ENCODE data around the gene SLC22A16. TPM values are rescaled to one million over a fixed set of nuclear protein-coding genes. Genes with fewer than 3 reads are reported as not detected.

Gene SLC22A16, protein sequence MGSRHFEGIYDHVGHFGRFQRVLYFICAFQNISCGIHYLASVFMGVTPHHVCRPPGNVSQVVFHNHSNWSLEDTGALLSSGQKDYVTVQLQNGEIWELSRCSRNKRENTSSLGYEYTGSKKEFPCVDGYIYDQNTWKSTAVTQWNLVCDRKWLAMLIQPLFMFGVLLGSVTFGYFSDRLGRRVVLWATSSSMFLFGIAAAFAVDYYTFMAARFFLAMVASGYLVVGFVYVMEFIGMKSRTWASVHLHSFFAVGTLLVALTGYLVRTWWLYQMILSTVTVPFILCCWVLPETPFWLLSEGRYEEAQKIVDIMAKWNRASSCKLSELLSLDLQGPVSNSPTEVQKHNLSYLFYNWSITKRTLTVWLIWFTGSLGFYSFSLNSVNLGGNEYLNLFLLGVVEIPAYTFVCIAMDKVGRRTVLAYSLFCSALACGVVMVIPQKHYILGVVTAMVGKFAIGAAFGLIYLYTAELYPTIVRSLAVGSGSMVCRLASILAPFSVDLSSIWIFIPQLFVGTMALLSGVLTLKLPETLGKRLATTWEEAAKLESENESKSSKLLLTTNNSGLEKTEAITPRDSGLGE
- not detected in 2 replicates for total RNA-seq (2014; rRNA removed; shearing (Covaris generic))
- polyA plus RNA-seq (2016; fragmentation: Nextera tagmentation; extraction: Ambion mirVana), result not detected in 2 replicates

DNA sequence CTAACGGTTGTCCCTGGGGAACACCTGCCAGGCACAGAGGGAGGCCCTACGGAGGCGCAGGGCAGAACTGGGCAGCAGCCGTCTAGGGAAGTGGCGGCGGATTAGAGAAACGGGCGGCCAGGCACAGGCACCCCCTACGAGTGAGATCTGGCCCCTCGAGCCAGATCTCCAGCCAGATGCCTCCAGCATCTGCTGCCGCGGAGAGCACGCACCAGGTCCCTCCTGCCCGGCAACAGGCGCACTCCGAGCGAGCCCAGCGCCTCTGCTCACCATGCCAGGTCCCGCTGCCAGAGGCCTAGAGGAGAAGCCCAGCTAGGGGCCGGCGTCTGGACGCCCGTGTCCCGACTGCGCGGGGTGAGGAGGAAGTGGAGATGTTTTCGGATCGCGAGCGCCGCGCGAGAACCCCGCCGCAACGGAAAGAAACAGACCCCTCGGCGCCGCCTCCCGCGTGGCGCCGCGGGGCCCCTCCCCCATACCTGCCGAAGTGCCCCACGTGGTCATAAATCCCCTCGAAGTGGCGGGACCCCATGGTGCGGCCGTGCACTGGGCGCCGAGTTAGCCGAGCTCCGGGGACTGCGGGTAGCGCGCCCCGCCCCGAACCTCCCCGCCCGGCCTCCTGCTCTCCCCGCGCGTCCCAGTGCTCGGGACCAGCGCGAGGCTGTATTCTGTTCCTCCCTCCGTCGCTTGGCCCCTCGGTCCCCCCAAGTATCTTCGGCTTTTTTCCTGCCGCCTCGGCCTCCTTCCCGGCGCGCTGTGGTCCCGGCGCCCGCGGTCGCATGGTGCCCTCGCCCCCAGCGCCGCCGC is at the start of gene SLC22A16:
Gene SLC22A16 (minus strand): TSS at position 568 of the 804 bp plus-strand sequence. CDS start 39 bp downstream, at position 529.
- H2AFZ ChIP-seq, result 0 out of 2 replicates have a peak within 1 kb of the TSS, but pooled peaks have one; percentile 43
- H3K36me3 ChIP-seq (ENCODE audit: low read depth), result no peaks in the 10 kb centered on the region
- in situ Hi-C loops (cut with MboI), result no loop called here
- no peaks in the 10 kb centered on the region for H3K4me1 ChIP-seq (ENCODE audit: insufficient read depth)
- no peaks in the 10 kb centered on the region for H3F3A ChIP-seq (ENCODE audit: insufficient read depth)
- H3K4me2 ChIP-seq (ENCODE audit: unreplicated experiment), result peak within 1 kb of the TSS; percentile 38
- H3K27me3 ChIP-seq (replicated peaks; ENCODE audit: insufficient read depth), result peaks cover 31% of the 10 kb centered on the region
- no peaks in the 10 kb centered on the region for H4K20me1 ChIP-seq (ENCODE audit: insufficient read depth)
- H3K9me3 ChIP-seq (ENCODE audit: low read depth), result peaks cover 3% of the 10 kb centered on the region
- no peak within 1 kb of the TSS for H3K27ac ChIP-seq
- H3K9me2 ChIP-seq (ENCODE audit: insufficient read depth), result no peaks in the 10 kb centered on the region
- TF ChIP-seq EZH2 (IDR thresholded peaks at IDR 0.05; ENCODE audit: insufficient read depth, poor library complexity, severe bottlenecking), result peak; percentile 42
- no peak for TF ChIP-seq EZH2phosphoT487 (IDR thresholded peaks at IDR 0.05; ENCODE audit: insufficient read depth, low read depth)
- DNase-seq, result peak; percentile 51
- H3K79me2 ChIP-seq (ENCODE audit: insufficient read depth), result no peaks in the 10 kb centered on the region
- H3K4me3 ChIP-seq, result peak within 1 kb of the TSS; percentile 50
- WGBS, 2 experiments (ENCODE audit: low coverage in 1 of 2, low lambda C conversion rate in 2 of 2, missing lambda C conversion rate in 2 of 2), result 5% methylated on average over 39 to 63 of the region's 85 CpGs
- H3K9ac ChIP-seq, result no peak within 1 kb of the TSS

- no peaks in the 10 kb centered on the region for H4K20me1 ChIP-seq (ENCODE audit: insufficient read depth)
- TF ChIP-seq EZH2 (IDR thresholded peaks at IDR 0.05; ENCODE audit: insufficient read depth, poor library complexity, severe bottlenecking) (no peak), EZH2phosphoT487 (IDR thresholded peaks at IDR 0.05; ENCODE audit: insufficient read depth, low read depth) (no peak)
- 91 to 97% methylated on average over 4 of the region's 4 CpGs for WGBS, 2 experiments (ENCODE audit: low coverage in 1 of 2, low lambda C conversion rate in 2 of 2, missing lambda C conversion rate in 2 of 2)
- no peak for DNase-seq
- peaks cover 25% of the 10 kb centered on the region for H3K4me1 ChIP-seq (ENCODE audit: insufficient read depth)
- no peak overlapping the region for H3K4me2 ChIP-seq (ENCODE audit: unreplicated experiment)
- H3K9me2 ChIP-seq (ENCODE audit: insufficient read depth), result no peaks in the 10 kb centered on the region
- H3K79me2 ChIP-seq (ENCODE audit: insufficient read depth), result no peaks in the 10 kb centered on the region
- no peak overlapping the region for H3K9ac ChIP-seq
- H3K4me3 ChIP-seq, result no peak overlapping the region
- H2AFZ ChIP-seq, result no peak overlapping the region
- no peaks in the 10 kb centered on the region for H3K36me3 ChIP-seq (ENCODE audit: low read depth)
- H3K27ac ChIP-seq, result no peak overlapping the region
- in situ Hi-C loops (cut with MboI), result loop anchor here (25.0 kb wide), 1 partner anchor 437 kb away; the partner anchor contains the start of gene GTF3C6
- H3F3A ChIP-seq (ENCODE audit: insufficient read depth), result peaks cover 27% of the 10 kb centered on the region
- H3K27me3 ChIP-seq (replicated peaks; ENCODE audit: insufficient read depth), result peaks cover 6% of the 10 kb centered on the region
- no peaks in the 10 kb centered on the region for H3K9me3 ChIP-seq (ENCODE audit: low read depth)
Measured at GRCh38 chr6:110525001-110525400, 48.6 kb upstream of the SLC22A16 start.

- Histone ChIP-seq H3K9me3 (ENCODE audit: low read depth) (no peaks in the 10 kb centered on the region), H3K36me3 (ENCODE audit: low read depth) (no peaks in the 10 kb centered on the region), H3K79me2 (ENCODE audit: insufficient read depth) (no peaks in the 10 kb centered on the region), H3K9ac (no peak overlapping the region), H3K9me2 (ENCODE audit: insufficient read depth) (no peaks in the 10 kb centered on the region), H3F3A (ENCODE audit: insufficient read depth) (peaks cover 20% of the 10 kb centered on the region), H4K20me1 (ENCODE audit: insufficient read depth) (no peaks in the 10 kb centered on the region), H3K4me1 (ENCODE audit: insufficient read depth) (peaks cover 18% of the 10 kb centered on the region), H3K27ac (no peak overlapping the region), H3K4me2 (ENCODE audit: unreplicated experiment) (no peak overlapping the region), H2AFZ (no peak overlapping the region), H3K27me3 (replicated peaks; ENCODE audit: insufficient read depth) (peaks cover 11% of the 10 kb centered on the region), H3K4me3 (no peak overlapping the region)
- no peak for DNase-seq
- TF ChIP-seq EZH2 (IDR thresholded peaks at IDR 0.05; ENCODE audit: insufficient read depth, poor library complexity, severe bottlenecking), result no peak
- TF ChIP-seq EZH2phosphoT487 (IDR thresholded peaks at IDR 0.05; ENCODE audit: insufficient read depth, low read depth), result no peak
- WGBS, 2 experiments (ENCODE audit: low coverage in 1 of 2, low lambda C conversion rate in 2 of 2, missing lambda C conversion rate in 2 of 2), result 76 to 83% methylated on average over 2 of the region's 2 CpGs
- in situ Hi-C loops (cut with MboI), result loop anchor here (25.0 kb wide), 1 partner anchor 688 kb away; no protein-coding TSS in a partner anchor
Measured at GRCh38 chr6:110524305-110524704, 47.9 kb upstream of the SLC22A16 start.

DNA sequence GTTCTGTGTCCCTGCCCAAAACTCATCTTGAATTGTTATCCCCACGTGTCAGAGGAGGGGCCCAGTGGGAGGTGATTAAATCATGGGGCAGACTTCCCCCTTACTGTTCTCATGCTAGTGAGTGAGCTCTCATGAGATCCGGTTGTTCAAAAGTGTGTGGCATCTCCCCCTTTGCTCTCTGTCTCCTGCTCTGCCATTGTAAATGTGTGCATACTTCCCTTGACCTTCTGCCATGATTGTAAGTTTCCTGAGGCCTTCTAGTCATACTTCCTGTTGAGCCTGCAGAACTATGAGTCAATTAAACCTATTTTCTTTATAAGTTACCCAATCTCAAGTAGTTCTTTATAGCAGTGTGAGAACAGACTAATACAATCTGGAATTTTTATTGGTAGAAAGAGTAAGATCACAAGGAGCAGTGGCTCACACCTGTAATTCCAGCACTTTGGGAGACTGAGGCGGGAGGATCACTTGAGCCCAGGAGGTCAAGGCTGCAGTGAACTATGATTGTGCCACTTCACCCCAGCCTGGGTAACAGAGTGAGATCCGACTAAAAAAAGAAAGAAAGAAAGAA is 47.1 kb upstream of the SLC22A16 start:
- H3K4me3 ChIP-seq, result no peak overlapping the region
- DNase-seq, result no peak
- H3K9ac ChIP-seq, result no peak overlapping the region
- peaks cover 11% of the 10 kb centered on the region for H3K27me3 ChIP-seq (replicated peaks; ENCODE audit: insufficient read depth)
- TF ChIP-seq EZH2 (IDR thresholded peaks at IDR 0.05; ENCODE audit: insufficient read depth, poor library complexity, severe bottlenecking), result no peak
- no peak for TF ChIP-seq EZH2phosphoT487 (IDR thresholded peaks at IDR 0.05; ENCODE audit: insufficient read depth, low read depth)
- H3F3A ChIP-seq (ENCODE audit: insufficient read depth), result peaks cover 13% of the 10 kb centered on the region
- 82 to 84% methylated on average over 4 of the region's 4 CpGs for WGBS, 2 experiments (ENCODE audit: low coverage in 1 of 2, low lambda C conversion rate in 2 of 2, missing lambda C conversion rate in 2 of 2)
- H4K20me1 ChIP-seq (ENCODE audit: insufficient read depth), result no peaks in the 10 kb centered on the region
- in situ Hi-C loops (cut with MboI), result loop anchor here (25.0 kb wide), 1 partner anchor 689 kb away; no protein-coding TSS in a partner anchor
- no peak overlapping the region for H3K27ac ChIP-seq
- no peak overlapping the region for H3K4me2 ChIP-seq (ENCODE audit: unreplicated experiment)
- H3K79me2 ChIP-seq (ENCODE audit: insufficient read depth), result no peaks in the 10 kb centered on the region
- H2AFZ ChIP-seq, result no peak overlapping the region
- H3K9me2 ChIP-seq (ENCODE audit: insufficient read depth), result no peaks in the 10 kb centered on the region
- H3K9me3 ChIP-seq (ENCODE audit: low read depth), result no peaks in the 10 kb centered on the region
- peaks cover 11% of the 10 kb centered on the region for H3K4me1 ChIP-seq (ENCODE audit: insufficient read depth)
- no peaks in the 10 kb centered on the region for H3K36me3 ChIP-seq (ENCODE audit: low read depth)
